HCT116 (cell line): ENCODE measurements around the gene C10orf120.

ENCODE experiments used
- ELF1 ChIP-seq: IDR thresholded peaks from 2 replicates; pipeline ENCODE4 v1.6.1; 2012; ENCODE audit warnings: low read depth, borderline replicate concordance
- EZH2 ChIP-seq: fragments of 200-600 bp; sonication (generic); IDR thresholded peaks from 2 replicates; pipeline ENCODE4 v1.6.1; 2017; ENCODE audit warnings: antibody characterized with exemption, mixed run types
- EZH2phosphoT487 ChIP-seq: fragments of 200-600 bp; IDR thresholded peaks from 2 replicates; pipeline ENCODE4 v1.6.1; 2018; ENCODE audit warnings: antibody characterized with exemption, borderline replicate concordance
- POLR2A ChIP-seq: IDR thresholded peaks from 2 replicates; pipeline ENCODE4 v1.7.0; 2011; ENCODE audit warnings: borderline replicate concordance; ENCODE audit not compliant: insufficient read depth, insufficient read length; ENCODE audit errors: extremely low read depth
- POLR2AphosphoS5 ChIP-seq: IDR thresholded peaks from 2 replicates; pipeline ENCODE4 v1.6.1; 2011; ENCODE audit warnings: mild to moderate bottlenecking, low read depth, low read length, moderate library complexity
- SIN3A ChIP-seq: IDR thresholded peaks from 2 replicates; pipeline ENCODE4 v1.6.1; 2012; ENCODE audit warnings: low read depth
- SP1 ChIP-seq: IDR thresholded peaks from 2 replicates; pipeline ENCODE4 v1.6.1; 2012; ENCODE audit warnings: low read depth
- YY1 ChIP-seq: IDR thresholded peaks from 2 replicates; pipeline ENCODE4 v1.6.1; 2011; ENCODE audit warnings: low read length, low read depth, moderate library complexity, mild to moderate bottlenecking; ENCODE audit not compliant: insufficient replicate concordance; ENCODE audit errors: extremely low read depth
- TF ChIP-seq, protein P1 (sequence below): IDR thresholded peaks from 2 replicates; pipeline ENCODE4 v1.6.1; 2012; ENCODE audit warnings: low read depth
- TF ChIP-seq, protein P2 (sequence below), 3 experiments: fragments of 200-600 bp in 1 of 3; sonication (generic) in 1 of 3; IDR thresholded peaks in 2 of 3; conservative IDR thresholded peaks in 1 of 3; 2 replicates each; pipeline ENCODE4 v1.5.1; 2012 to 2017; ENCODE audit warnings: low read depth in 2 of 3, low read length in 2 of 3, antibody characterized with exemption in 1 of 3, borderline replicate concordance in 1 of 3, control low read depth in 1 of 3, mild to moderate bottlenecking in 1 of 3, mixed read lengths in 1 of 3, mixed run types in 1 of 3, moderate library complexity in 1 of 3; ENCODE audit not compliant: insufficient read depth in 1 of 3
- TF ChIP-seq, protein P3 (sequence below): IDR thresholded peaks from 2 replicates; pipeline ENCODE4 v1.6.1; 2012
- TF ChIP-seq, protein P4 (sequence below): IDR thresholded peaks from 2 replicates; pipeline ENCODE4 v1.6.1; 2012

DNA sequence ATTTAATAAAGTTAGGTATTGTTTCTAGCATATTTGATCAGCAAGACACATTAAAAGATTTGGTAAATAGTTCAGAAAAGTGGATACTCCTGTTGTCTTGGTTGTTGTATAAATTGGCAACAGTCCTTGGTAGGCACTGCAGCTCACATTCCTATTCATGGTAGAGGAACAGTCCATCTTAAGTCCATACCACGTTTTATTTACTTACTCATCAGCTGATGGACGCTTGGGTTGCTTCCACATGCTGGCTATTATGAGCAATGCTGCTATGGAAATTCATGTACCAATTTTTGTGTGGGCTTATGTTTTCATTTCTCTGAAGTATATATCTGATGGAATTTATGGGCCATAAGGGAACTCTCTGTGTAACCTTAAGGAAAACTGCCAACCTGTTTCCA lies 43.3 kb downstream of the C10orf120 start:
- no peak for TF ChIP-seq POLR2AphosphoS5
- no peak for TF ChIP-seq POLR2A
- TF ChIP-seq, protein P1, sequence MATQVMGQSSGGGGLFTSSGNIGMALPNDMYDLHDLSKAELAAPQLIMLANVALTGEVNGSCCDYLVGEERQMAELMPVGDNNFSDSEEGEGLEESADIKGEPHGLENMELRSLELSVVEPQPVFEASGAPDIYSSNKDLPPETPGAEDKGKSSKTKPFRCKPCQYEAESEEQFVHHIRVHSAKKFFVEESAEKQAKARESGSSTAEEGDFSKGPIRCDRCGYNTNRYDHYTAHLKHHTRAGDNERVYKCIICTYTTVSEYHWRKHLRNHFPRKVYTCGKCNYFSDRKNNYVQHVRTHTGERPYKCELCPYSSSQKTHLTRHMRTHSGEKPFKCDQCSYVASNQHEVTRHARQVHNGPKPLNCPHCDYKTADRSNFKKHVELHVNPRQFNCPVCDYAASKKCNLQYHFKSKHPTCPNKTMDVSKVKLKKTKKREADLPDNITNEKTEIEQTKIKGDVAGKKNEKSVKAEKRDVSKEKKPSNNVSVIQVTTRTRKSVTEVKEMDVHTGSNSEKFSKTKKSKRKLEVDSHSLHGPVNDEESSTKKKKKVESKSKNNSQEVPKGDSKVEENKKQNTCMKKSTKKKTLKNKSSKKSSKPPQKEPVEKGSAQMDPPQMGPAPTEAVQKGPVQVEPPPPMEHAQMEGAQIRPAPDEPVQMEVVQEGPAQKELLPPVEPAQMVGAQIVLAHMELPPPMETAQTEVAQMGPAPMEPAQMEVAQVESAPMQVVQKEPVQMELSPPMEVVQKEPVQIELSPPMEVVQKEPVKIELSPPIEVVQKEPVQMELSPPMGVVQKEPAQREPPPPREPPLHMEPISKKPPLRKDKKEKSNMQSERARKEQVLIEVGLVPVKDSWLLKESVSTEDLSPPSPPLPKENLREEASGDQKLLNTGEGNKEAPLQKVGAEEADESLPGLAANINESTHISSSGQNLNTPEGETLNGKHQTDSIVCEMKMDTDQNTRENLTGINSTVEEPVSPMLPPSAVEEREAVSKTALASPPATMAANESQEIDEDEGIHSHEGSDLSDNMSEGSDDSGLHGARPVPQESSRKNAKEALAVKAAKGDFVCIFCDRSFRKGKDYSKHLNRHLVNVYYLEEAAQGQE = no peak
- TF ChIP-seq, protein P2, sequence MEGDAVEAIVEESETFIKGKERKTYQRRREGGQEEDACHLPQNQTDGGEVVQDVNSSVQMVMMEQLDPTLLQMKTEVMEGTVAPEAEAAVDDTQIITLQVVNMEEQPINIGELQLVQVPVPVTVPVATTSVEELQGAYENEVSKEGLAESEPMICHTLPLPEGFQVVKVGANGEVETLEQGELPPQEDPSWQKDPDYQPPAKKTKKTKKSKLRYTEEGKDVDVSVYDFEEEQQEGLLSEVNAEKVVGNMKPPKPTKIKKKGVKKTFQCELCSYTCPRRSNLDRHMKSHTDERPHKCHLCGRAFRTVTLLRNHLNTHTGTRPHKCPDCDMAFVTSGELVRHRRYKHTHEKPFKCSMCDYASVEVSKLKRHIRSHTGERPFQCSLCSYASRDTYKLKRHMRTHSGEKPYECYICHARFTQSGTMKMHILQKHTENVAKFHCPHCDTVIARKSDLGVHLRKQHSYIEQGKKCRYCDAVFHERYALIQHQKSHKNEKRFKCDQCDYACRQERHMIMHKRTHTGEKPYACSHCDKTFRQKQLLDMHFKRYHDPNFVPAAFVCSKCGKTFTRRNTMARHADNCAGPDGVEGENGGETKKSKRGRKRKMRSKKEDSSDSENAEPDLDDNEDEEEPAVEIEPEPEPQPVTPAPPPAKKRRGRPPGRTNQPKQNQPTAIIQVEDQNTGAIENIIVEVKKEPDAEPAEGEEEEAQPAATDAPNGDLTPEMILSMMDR (IDR thresholded peaks at IDR 0.05 in 2 of 3, conservative IDR thresholded peaks at IDR 0.05 in 1 of 3; ENCODE audit: borderline replicate concordance in 1 of 3, insufficient read depth in 1 of 3, low read depth in 2 of 3, low read length in 2 of 3) = no peak
- TF ChIP-seq YY1 = no peak
- TF ChIP-seq ELF1 = no peak
- TF ChIP-seq EZH2phosphoT487 = no peak
- TF ChIP-seq, protein P3, sequence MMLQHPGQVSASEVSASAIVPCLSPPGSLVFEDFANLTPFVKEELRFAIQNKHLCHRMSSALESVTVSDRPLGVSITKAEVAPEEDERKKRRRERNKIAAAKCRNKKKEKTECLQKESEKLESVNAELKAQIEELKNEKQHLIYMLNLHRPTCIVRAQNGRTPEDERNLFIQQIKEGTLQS = no peak
- TF ChIP-seq, protein P4, sequence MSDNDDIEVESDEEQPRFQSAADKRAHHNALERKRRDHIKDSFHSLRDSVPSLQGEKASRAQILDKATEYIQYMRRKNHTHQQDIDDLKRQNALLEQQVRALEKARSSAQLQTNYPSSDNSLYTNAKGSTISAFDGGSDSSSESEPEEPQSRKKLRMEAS = no peak
- no peak for TF ChIP-seq EZH2
- TF ChIP-seq SP1 = no peak
- no peak for TF ChIP-seq SIN3A
